ENCODE measurements around the gene MICAL1.
A peak's percentile ranks its signal among the peaks of the same experiment; 100 is the strongest.
"Not testable (repeated sequence)": the region's sequence is repeated elsewhere in the genome, so short reads cannot be mapped to it uniquely, and the experiment has no call there.

The MICAL1 gene

GRCh38 chr6:109466212-109466923 lies 10.8 kb upstream of the MICAL1 start:
- no peak overlapping the region for H3K27ac ChIP-seq

GRCh38 chr6:109465772-109466171 lies 10.2 kb upstream of the MICAL1 start:
- H3K9ac ChIP-seq: no peak overlapping the region
- no peaks in the 10 kb centered on the region for H3K9me3 ChIP-seq (ENCODE audit: control insufficient read depth, low read length)
- no peaks in the 10 kb centered on the region for H3K27me3 ChIP-seq (ENCODE audit: control insufficient read depth, insufficient read depth, low read length)
- H3K79me2 ChIP-seq: peaks cover 1% of the 10 kb centered on the region
- no peak overlapping the region for H2AFZ ChIP-seq
- H3K36me3 ChIP-seq (ENCODE audit: control insufficient read depth, insufficient read depth, low read length): no peaks in the 10 kb centered on the region
- H3K4me2 ChIP-seq (ENCODE audit: low read length): no peak overlapping the region
- H3K4me3 ChIP-seq (ENCODE audit: low read depth, low read length): no peak overlapping the region
- no peak for TF ChIP-seq CTCF (IDR thresholded peaks at IDR 0.05)
- H3K4me1 ChIP-seq: peaks cover 10% of the 10 kb centered on the region
- peak overlapping the region; percentile 31 for H3K27ac ChIP-seq

More at GRCh38 chr6:109466212-109466923, 10.8 kb upstream of the MICAL1 start:
- no peaks in the 10 kb centered on the region for H3K9me3 ChIP-seq (ENCODE audit: control insufficient read depth, low read length)
- peaks cover 10% of the 10 kb centered on the region for H3K4me1 ChIP-seq
- no peak overlapping the region for H3K4me2 ChIP-seq (ENCODE audit: low read length)
- no peak overlapping the region for H3K4me3 ChIP-seq (ENCODE audit: low read depth, low read length)
- no peaks in the 10 kb centered on the region for H3K36me3 ChIP-seq (ENCODE audit: control insufficient read depth, insufficient read depth, low read length)
- TF ChIP-seq CTCF (IDR thresholded peaks at IDR 0.05): no peak
- peaks cover 6% of the 10 kb centered on the region for H3K79me2 ChIP-seq
- no peak overlapping the region for H3K9ac ChIP-seq
- H2AFZ ChIP-seq: no peak overlapping the region
- no peaks in the 10 kb centered on the region for H3K27me3 ChIP-seq (ENCODE audit: control insufficient read depth, insufficient read depth, low read length)

- Histone ChIP-seq H3K4me1 (peaks cover 21% of the 10 kb centered on the region), H3K9me3 (ENCODE audit: control insufficient read depth, low read length) (no peaks in the 10 kb centered on the region), H3K27ac (no peak overlapping the region), H3K4me3 (ENCODE audit: low read depth, low read length) (no peak overlapping the region), H3K4me2 (ENCODE audit: low read length) (no peak overlapping the region), H2AFZ (no peak overlapping the region), H3K9ac (no peak overlapping the region), H3K36me3 (ENCODE audit: control insufficient read depth, insufficient read depth, low read length) (no peaks in the 10 kb centered on the region), H3K27me3 (ENCODE audit: control insufficient read depth, insufficient read depth, low read length) (no peaks in the 10 kb centered on the region), H3K79me2 (no peaks in the 10 kb centered on the region)
- no peak for TF ChIP-seq CTCF (IDR thresholded peaks at IDR 0.05)
Observed at GRCh38 chr6:109461733-109462526, 6.4 kb upstream of the MICAL1 start.

- H3K36me3 ChIP-seq (ENCODE audit: control insufficient read depth, insufficient read depth, low read length); H2AFZ ChIP-seq; H3K79me2 ChIP-seq; H3K27me3 ChIP-seq (ENCODE audit: control insufficient read depth, insufficient read depth, low read length); H3K9ac ChIP-seq; H3K4me3 ChIP-seq (ENCODE audit: low read depth, low read length); H3K9me3 ChIP-seq (ENCODE audit: control insufficient read depth, low read length); H3K4me2 ChIP-seq (ENCODE audit: low read length): not testable (repeated sequence)
- Histone ChIP-seq H3K27ac (peak overlapping the region; percentile 56), H3K4me1 (peaks cover 28% of the 10 kb centered on the region)
Observed at GRCh38 chr6:109461205-109461604, 5.6 kb upstream of the MICAL1 start.

GRCh38 chr6:109460161-109460829 lies 4.7 kb upstream of the MICAL1 start:
- Histone ChIP-seq H3K79me2 (no peaks in the 10 kb centered on the region), H3K36me3 (ENCODE audit: control insufficient read depth, insufficient read depth, low read length) (no peaks in the 10 kb centered on the region), H3K9ac (no peak overlapping the region), H3K4me1 (peaks cover 24% of the 10 kb centered on the region), H3K27me3 (ENCODE audit: control insufficient read depth, insufficient read depth, low read length) (no peaks in the 10 kb centered on the region), H3K27ac (peak overlapping the region; percentile 56), H3K9me3 (ENCODE audit: control insufficient read depth, low read length) (no peaks in the 10 kb centered on the region), H2AFZ (peak overlapping the region; percentile 25), H3K4me3 (ENCODE audit: low read depth, low read length) (no peak overlapping the region), H3K4me2 (ENCODE audit: low read length) (peak overlapping the region; percentile 46)
- no peak for TF ChIP-seq CTCF (IDR thresholded peaks at IDR 0.05)
